ENCODE results near the gene APP. TPM values are rescaled to one million over a fixed set of nuclear protein-coding genes. Genes with fewer than 3 reads are reported as not detected.

The APP gene
- total and polyA plus RNA-seq, 3 donors from 2014 or later = 390 to 670 (median 409) TPM

DNA sequence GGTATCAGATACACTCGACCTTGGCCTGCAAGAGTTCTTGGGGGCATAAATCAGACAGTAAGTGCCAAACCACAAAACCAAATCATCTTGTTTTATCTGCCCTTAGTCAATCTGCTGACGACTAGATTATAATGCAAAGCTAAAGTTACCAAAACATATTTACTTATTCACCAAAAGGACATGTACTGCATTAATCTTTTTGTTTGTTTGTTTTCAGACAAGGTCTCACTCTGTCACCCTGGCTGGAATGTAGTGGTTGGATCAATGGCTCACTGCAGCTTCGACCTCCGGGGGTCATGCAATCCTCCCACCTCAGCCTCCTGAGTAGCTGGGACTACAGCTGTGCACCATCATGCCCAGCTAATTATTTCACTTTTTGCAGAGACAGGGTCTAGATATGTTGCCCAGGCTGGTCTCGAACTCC is 114.7 kb downstream of the APP start:
- no peaks in the 10 kb centered on the region for H3K4me1 ChIP-seq
- TF ChIP-seq POLR2A (IDR thresholded peaks at IDR 0.05) = no peak
- TF ChIP-seq, protein P1, sequence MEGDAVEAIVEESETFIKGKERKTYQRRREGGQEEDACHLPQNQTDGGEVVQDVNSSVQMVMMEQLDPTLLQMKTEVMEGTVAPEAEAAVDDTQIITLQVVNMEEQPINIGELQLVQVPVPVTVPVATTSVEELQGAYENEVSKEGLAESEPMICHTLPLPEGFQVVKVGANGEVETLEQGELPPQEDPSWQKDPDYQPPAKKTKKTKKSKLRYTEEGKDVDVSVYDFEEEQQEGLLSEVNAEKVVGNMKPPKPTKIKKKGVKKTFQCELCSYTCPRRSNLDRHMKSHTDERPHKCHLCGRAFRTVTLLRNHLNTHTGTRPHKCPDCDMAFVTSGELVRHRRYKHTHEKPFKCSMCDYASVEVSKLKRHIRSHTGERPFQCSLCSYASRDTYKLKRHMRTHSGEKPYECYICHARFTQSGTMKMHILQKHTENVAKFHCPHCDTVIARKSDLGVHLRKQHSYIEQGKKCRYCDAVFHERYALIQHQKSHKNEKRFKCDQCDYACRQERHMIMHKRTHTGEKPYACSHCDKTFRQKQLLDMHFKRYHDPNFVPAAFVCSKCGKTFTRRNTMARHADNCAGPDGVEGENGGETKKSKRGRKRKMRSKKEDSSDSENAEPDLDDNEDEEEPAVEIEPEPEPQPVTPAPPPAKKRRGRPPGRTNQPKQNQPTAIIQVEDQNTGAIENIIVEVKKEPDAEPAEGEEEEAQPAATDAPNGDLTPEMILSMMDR (IDR thresholded peaks at IDR 0.05) = no peak
- no peaks in the 10 kb centered on the region for H3K9me3 ChIP-seq
- no peaks in the 10 kb centered on the region for H3K27me3 ChIP-seq
- intact Hi-C loops (cut with DNase I; ENCODE audit: low total_unique reads) = no loop called here
- 66 to 73% methylated on average over 5 of the region's 5 CpGs for WGBS, 2 donors
- H3K36me3 ChIP-seq (ENCODE audit: low read depth, missing control alignments) = no peaks in the 10 kb centered on the region
- no peak for DNase-seq
- no peak overlapping the region for H3K4me3 ChIP-seq
- no peak overlapping the region for H3K27ac ChIP-seq

DNA sequence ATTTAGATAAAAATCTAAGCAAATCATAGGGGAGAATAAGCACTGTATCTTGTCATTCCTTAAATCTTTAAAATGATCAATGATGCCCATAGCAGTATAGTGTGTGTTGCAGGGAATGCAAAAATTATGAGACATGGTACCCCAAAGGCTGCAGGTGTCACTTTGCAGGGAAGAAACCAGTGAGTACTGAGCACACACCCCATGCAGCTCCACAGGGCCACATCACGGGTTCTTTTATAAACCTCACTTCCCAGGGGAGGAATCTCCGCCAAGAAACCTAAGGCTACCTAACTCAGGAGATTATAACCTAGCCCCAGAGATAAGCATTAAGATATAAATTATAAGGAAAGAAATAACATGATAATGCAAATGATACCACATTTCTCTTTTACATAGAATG is 115.6 kb downstream of the APP start:
- DNase-seq = no peak
- no peaks in the 10 kb centered on the region for H3K9me3 ChIP-seq
- TF ChIP-seq, protein P1 (IDR thresholded peaks at IDR 0.05) = no peak
- TF ChIP-seq POLR2A (IDR thresholded peaks at IDR 0.05) = no peak
- no peaks in the 10 kb centered on the region for H3K27me3 ChIP-seq
- WGBS, 2 donors = 15 to 32% methylated on average over 2 of the region's 2 CpGs
- H3K4me1 ChIP-seq = no peaks in the 10 kb centered on the region
- no peak overlapping the region for H3K27ac ChIP-seq
- H3K36me3 ChIP-seq (ENCODE audit: low read depth, missing control alignments) = no peaks in the 10 kb centered on the region
- H3K4me3 ChIP-seq = no peak overlapping the region
- intact Hi-C loops (cut with DNase I; ENCODE audit: low total_unique reads) = no loop called here

DNA sequence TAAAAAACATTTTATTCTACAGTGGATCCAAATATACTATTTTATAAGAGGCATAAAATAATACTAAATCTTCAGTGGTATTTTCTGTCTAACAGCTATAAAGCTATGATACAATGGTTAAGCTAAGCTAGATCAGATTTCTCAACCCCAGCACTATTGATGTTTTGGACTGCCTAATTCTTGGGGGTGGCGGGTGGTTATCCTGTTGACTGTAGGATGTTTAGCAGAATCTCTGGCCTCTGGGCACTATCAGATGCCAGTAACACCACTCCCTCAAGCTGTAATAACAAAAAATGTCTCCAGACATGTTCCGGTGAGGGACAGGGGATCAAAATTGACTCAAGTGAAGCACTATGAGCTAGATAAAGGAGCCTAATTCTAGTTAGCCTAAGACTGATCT is 118.5 kb downstream of the APP start:
- H3K4me1 ChIP-seq = no peaks in the 10 kb centered on the region
- WGBS, 2 donors = 99 to 100% methylated on average over 2 of the region's 2 CpGs
- intact Hi-C loops (cut with DNase I; ENCODE audit: low total_unique reads) = no loop called here
- H3K4me3 ChIP-seq = no peak overlapping the region
- H3K9me3 ChIP-seq = no peaks in the 10 kb centered on the region
- TF ChIP-seq, protein P1 (IDR thresholded peaks at IDR 0.05) = no peak
- no peak for TF ChIP-seq POLR2A (IDR thresholded peaks at IDR 0.05)
- no peak overlapping the region for H3K27ac ChIP-seq
- H3K27me3 ChIP-seq = no peaks in the 10 kb centered on the region
- no peak for DNase-seq
- no peaks in the 10 kb centered on the region for H3K36me3 ChIP-seq (ENCODE audit: low read depth, missing control alignments)

DNA sequence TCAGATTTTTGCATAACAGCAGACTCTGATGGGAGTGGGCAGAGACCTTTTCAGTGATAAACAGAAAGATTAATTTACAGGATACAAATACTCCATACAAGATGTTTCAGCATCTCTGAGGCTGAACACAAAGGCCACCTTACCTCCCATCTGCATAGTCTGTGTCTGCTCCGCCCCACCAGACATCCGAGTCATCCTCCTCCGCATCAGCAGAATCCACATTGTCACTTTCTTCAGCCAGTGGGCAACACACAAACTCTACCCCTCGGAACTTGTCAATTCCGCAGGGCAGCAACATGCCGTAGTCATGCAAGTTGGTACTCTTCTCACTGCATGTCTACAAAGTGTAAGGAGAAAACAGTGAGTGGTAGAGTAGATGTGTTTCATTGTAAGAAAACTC is 119.7 kb downstream of the APP start:
- Histone ChIP-seq H3K4me3 (no peak overlapping the region), H3K4me1 (no peaks in the 10 kb centered on the region), H3K36me3 (ENCODE audit: low read depth, missing control alignments) (no peaks in the 10 kb centered on the region), H3K27me3 (no peaks in the 10 kb centered on the region), H3K9me3 (no peaks in the 10 kb centered on the region), H3K27ac (no peak overlapping the region)
- 92 to 95% methylated on average over 6 of the region's 6 CpGs for WGBS, 2 donors
- no peak for DNase-seq
- intact Hi-C loops (cut with DNase I; ENCODE audit: low total_unique reads) = no loop called here
- TF ChIP-seq, protein P1 (IDR thresholded peaks at IDR 0.05) = no peak
- no peak for TF ChIP-seq POLR2A (IDR thresholded peaks at IDR 0.05)

DNA sequence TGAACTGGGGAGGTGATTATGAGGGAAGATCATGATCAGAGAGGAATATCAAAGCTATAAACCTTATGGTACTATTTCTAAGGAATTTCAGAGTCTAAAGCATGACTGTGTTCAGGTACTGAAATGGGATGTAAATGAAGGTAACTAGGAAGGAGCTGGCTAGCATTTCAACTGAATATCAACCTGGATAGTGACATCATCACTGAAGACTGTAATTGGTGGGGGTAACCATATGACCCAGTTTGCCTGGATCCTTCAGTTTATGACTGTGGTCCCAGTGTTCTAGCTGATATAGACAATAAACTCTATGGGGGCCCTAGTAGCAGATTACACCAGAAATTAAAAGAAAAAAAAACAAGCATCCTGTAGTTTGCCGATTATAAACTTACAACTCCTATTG is 120.8 kb downstream of the APP start:
- intact Hi-C loops (cut with DNase I; ENCODE audit: low total_unique reads) = no loop called here
- WGBS, 2 donors = 100% methylated on average over 1 of the region's 1 CpG
- Histone ChIP-seq H3K36me3 (ENCODE audit: low read depth, missing control alignments) (no peaks in the 10 kb centered on the region), H3K27me3 (no peaks in the 10 kb centered on the region), H3K9me3 (no peaks in the 10 kb centered on the region), H3K4me3 (no peak overlapping the region), H3K27ac (no peak overlapping the region), H3K4me1 (no peaks in the 10 kb centered on the region)
- no peak for DNase-seq
- TF ChIP-seq, protein P1 (IDR thresholded peaks at IDR 0.05) = no peak
- TF ChIP-seq POLR2A (IDR thresholded peaks at IDR 0.05) = no peak
